Suprapubic skin (tissue), 3 donors: ENCODE data around the gene LAX1.

Experiments used
- EP300 ChIP-seq: sonication (generic); formaldehyde crosslinking; IDR thresholded peaks from one replicate; pipeline ENCODE4 v1.6.1; 2017; ENCODE audit warnings: antibody characterized with exemption
- TF ChIP-seq, protein P1 (sequence below), 2 donors: fragments of 200-600 bp in 1 of 2; fragments of 450-650 bp in 1 of 2; sonication (generic) in 1 of 2; IDR thresholded peaks; one replicate each; pipeline ENCODE4 v1.5.1; 2016 to 2019; ENCODE audit warnings: antibody characterized with exemption in 2 of 2, mild to moderate bottlenecking in 1 of 2, moderate library complexity in 1 of 2

DNA sequence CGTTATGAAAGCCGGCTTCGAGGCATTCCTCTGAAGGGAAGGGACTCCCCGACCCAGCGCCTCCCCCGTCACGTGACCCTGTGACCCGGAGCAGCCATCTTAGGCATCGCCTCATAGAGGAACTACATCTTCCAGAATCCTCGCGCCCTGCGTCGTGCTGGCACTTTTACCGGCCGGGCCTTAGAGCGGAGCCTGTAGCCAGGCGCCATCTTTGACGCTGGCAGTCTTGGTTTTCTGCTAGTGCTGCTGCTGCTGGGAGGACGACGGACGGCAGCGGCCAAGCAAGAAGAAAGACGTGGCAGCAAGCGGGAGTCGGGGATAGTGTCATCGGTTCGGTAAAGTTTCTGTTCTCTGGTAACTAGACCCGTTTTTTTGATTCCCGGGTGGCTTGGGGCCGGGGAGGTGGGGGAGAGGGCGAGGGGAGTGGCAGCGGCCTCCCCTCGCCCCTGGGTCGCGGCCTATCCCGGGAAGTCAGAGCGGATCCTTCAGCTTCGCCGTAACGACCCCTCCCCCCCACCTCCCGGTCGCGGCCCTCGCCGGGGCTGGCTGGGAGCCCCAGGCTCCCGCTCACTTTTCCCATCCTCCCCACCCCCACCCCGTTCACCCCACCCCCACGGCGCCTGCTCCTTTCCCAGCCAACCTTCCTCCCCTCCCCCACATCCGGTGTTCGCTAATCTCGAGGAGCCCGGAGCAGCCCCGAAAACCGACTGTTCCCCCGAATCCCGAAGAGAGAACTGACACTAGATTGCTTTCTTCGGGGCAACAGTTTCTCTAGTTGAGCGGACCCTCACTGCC is 30.7 kb downstream of the LAX1 start, which contains the start of the genes ZBED6 and ZC3H11A:
- TF ChIP-seq, protein P1, sequence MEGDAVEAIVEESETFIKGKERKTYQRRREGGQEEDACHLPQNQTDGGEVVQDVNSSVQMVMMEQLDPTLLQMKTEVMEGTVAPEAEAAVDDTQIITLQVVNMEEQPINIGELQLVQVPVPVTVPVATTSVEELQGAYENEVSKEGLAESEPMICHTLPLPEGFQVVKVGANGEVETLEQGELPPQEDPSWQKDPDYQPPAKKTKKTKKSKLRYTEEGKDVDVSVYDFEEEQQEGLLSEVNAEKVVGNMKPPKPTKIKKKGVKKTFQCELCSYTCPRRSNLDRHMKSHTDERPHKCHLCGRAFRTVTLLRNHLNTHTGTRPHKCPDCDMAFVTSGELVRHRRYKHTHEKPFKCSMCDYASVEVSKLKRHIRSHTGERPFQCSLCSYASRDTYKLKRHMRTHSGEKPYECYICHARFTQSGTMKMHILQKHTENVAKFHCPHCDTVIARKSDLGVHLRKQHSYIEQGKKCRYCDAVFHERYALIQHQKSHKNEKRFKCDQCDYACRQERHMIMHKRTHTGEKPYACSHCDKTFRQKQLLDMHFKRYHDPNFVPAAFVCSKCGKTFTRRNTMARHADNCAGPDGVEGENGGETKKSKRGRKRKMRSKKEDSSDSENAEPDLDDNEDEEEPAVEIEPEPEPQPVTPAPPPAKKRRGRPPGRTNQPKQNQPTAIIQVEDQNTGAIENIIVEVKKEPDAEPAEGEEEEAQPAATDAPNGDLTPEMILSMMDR (IDR thresholded peaks at IDR 0.05) = no peak
- TF ChIP-seq EP300 = no peak
